CD4-positive, alpha-beta T cell treated with Interleukin-17A for 1 hour (primary cell): ENCODE measurements around the gene CCDC12.
"Not testable (repeated sequence)": the region's sequence is repeated elsewhere in the genome, so short reads cannot be mapped to it uniquely, and the experiment has no call there.

Source experiments
- DNase-seq: peaks from one replicate; pipeline ENCODE4 v3.0.0-alpha.2; 2020

CCDC12 gene

DNA sequence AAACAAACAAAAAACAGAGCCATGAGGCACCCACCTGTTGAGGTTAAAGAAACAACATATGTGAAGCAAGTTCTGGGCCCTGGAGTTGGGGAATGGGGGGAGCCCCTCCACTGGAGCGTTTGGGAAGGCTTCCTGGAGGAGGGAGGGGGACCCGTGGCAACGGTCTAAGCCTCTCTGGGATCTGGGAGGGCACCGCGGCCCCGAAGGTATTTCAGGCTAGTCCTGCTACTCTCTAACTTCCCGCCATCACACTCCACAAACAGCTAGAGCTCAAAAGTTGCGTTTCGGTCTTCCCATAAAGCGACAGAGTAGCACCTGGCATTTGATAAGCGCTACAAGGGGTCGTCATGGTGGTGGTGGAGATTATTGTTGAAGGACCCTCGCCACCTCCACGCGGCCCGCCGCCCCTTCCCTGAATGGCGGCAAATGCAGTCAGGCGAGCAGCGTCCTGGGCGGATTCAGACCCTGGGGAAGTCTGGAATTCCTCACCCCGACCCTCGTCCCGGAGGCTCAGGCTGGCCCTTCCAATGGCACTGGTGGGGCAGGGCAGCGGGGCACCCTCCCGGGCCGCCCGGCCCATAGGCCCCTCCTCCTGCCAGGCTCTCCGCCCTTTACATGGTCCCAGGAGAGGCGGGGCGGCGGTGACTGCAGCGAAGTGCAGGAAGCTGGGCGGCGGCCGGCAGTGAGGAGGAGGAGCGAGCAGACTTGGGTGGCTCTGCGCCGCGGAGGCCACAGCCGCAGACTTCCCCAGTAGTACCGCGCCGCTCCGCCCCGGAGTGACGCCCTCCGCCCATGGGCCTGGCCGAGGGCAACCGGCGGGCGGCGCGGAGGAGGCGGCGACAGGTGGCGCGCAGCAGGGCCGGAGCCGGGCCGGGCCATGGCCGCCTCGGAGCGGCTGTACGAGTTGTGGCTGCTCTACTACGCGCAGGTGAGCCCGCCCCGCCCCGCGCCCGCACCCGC is 2.7 kb upstream of the CCDC12 start, which contains the start of gene NBEAL2:
Gene NBEAL2, plus strand, starts transcription at position 682 of the 960 bp plus-strand sequence. Its CDS starts 196 bp downstream, at position 878.
- DNase-seq = peak; percentile 96

DNA sequence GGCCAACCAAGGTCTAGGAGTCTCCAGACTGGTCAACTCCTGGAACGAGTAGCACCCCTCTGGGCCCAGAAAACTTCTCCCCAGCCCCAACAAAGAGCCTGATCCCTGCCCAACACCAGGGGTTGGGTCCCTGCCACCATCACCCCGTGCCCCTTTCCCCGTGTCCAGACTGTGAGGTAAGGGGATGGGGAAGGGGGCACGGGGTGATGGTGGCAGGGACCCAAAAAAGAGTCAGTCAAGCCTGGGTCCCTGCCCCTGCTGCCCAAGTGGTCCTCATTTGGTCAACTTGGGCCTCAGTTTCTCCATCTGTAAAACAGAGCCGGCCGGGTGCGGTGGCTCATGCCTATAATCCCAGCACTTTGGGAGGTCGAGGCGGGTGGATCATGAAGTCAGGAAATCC is 1.8 kb upstream of the CCDC12 start:
- no peak for DNase-seq

- no peak for DNase-seq
These were observed 1.3 kb upstream of the CCDC12 start for GRCh38 chr3:46977811-46978195.

GRCh38 chr3:46974421-46975171 is 1.9 kb downstream of the CCDC12 start:
- DNase-seq = no peak

DNA sequence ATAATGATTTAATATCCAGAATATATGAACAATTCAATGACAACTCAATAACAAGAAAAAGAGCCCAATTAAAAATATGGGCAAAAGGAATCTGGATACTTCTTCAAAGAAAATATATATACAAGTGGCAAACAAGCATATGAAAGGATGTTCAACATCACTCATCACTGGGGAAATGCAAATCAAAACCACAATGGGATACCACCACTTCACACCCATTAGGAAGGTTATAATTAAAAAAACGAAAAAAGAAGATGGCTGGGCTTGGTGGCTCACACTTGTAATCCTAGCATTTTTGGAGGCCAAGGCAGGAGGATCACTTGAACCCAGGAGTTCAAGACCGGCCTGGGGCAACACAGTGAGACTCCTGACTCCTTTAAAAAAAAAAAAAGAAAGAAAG is 4.1 kb downstream of the CCDC12 start:
- DNase-seq = peak; percentile 34

GRCh38 chr3:46971742-46972141 is 4.8 kb downstream of the CCDC12 start:
- peak; percentile 30 for DNase-seq

DNA sequence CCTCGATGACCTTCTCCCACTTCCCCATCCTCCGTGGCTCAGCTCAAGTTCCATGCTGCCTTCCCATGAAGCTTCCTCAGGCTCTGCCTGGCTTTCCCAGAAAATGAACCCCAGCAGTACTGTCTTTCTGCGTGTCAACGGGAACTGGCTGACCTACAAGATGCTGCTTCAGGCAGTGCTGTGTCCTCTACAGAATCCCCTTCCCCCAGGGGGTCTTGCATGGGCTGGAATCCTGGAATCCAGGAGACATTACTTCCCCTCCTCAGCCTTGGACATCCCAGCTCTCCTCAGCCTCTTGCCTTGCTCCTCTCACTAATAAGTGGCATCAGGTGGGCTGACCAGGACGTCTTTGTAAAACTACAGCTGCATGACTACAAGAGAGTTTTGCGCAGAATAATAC is 5.4 kb downstream of the CCDC12 start:
- DNase-seq = no peak

DNA sequence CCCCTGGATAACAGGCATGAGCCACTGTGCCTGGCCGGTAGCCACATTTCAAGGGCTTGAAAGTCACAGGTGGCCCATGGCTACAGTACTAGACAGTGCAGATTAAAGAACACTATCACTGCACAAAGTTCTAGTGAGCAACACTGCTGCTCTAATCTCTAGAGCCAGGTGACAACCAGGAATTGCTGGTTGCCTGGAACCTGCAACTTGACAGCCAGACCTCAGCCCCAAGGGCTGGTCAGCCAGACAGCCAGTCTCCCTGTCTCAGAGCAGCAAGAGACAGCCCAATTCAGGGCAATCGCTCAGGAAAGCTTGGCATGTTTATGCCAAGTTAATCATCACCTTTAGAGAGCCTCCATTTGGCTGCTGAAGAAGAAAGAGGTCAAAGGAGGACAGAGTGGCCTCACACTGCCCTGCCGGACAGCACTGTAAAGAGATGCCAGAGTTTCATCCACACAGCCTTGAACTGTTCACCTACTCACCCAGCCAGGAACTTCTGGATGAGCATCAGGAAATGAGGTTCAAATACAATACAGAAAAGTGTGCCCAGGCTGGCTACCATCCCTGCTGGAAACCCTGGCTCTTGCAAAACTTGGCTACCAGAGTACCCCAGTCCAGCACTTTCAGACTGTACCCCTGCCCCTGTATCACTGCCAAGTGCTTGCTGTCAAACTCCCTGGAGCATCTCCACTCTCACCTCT is 6.0 kb downstream of the CCDC12 start:
- no peak for DNase-seq

DNA sequence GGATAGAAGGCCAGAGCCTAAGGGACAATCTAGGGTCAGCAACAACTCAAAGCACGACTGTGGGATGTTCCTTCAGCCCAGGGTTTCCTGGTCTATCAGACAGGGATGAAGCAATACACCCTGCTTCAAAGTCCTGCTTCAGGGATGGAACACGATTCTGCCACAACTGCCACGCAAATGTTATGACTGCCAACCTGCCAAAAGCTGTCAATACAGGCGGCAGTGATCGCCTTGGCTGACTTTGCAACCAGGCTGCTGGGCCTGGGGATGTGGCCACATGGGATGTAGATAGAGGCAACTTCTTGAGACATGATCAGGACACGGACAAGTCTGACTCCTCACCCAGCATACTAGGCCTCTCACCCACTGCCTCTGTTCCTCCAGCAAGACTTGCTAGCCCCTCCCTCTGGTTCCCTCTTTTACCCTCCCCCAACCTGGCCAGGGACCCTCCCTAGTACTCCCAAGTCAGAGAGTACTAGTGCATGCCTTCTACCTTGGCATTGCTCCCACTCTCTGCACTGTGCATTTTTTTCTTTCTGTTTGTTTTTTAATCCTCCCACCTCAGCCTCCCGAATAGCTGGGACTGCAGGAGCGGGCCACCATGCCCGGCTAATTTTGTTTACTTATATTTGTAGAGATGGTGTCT is 7.6 kb downstream of the CCDC12 start:
- no peak for DNase-seq

DNA sequence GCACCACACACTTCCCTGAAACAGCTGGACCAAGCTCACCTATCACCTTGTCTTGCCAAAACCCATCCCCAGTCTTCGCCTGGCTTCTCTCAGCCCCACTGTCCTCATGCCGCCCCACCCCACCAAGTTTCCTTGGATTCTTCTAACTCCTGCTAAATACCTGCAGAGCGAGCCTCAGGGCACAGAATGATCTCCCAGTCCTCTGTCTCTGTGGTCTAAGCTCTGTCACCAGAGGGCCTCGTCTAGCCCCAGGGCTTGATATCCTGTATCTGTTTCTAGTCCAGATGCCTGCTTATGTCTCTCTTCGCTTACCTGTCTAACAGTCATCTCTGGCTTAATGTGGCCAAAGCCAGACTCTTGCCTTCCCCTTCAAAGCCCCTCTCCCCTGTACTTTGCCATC is 9.7 kb downstream of the CCDC12 start:
- no peak for DNase-seq

DNA sequence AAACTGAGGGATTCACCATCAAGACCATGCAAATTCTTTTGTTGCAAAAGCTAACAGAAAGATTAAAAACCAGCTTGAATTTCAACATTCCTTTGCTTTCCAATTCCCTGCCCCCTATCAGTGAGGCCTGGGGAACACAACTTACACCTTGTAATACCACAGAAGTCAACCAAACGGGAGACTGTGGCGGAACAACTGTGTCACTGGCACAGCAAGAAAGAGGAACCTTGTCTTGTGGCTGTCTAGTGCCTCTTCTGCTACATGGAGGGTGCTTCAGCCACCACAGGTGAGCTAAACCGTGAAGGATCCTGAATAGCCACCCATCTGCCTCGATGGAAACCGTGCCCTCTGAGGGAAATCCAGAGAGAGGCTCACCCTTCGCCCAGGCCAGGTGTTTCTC is 11.4 kb downstream of the CCDC12 start:
- DNase-seq = no peak

GRCh38 chr3:46964038-46964590 is 12.4 kb downstream of the CCDC12 start:
- not testable (repeated sequence) for DNase-seq

- no peak for DNase-seq
These were observed 13.6 kb downstream of the CCDC12 start for GRCh38 chr3:46962990-46963389.

- DNase-seq = no peak
These were observed 14.1 kb downstream of the CCDC12 start for GRCh38 chr3:46962427-46962826.

DNA sequence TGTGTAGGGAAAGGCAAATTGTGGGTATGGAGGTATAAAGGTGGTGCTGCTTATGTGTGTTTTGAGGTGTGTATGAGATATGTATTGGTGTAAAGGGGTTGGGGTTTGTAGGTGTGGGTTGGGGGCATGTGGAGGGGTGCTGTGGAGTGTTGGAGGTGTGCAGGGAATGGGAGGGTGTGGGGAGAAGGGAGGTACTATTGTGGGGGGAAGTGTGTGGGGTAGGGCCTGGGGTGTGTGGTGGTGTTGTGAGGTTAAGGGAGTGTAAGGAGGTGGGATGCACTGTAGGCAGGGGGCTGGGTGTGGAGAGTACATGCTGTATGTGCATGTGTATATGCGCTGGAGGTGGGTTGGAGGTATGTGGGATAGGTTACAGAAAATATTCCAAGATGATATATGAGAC is 15.7 kb downstream of the CCDC12 start:
- no peak for DNase-seq

- no peak for DNase-seq
These were observed 16.4 kb downstream of the CCDC12 start for GRCh38 chr3:46960081-46960701.

DNA sequence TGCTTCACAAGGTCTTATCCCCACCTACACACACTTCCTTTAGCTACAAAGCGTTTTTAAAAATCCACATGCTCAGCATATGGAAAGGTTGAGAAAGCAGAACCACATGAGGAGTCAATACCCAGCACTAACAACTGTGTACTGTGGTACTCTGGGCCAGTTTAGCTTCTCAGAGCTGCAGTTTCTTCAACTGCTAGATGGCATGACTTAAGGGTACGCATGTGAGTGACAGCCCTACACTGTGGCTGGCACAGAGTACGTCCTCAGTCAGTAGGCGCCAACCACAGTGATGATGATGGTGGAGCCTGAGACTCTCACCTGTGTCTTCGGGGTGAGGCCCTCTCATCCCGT is 17.4 kb downstream of the CCDC12 start:
- DNase-seq = peak; percentile 41

- DNase-seq = no peak
These were observed 17.9 kb downstream of the CCDC12 start for GRCh38 chr3:46958467-46959160.

GRCh38 chr3:46957092-46957820 is 19.3 kb downstream of the CCDC12 start:
- DNase-seq = no peak

- DNase-seq = peak; percentile 43
These were observed 20.7 kb downstream of the CCDC12 start for GRCh38 chr3:46955801-46956259.

DNA sequence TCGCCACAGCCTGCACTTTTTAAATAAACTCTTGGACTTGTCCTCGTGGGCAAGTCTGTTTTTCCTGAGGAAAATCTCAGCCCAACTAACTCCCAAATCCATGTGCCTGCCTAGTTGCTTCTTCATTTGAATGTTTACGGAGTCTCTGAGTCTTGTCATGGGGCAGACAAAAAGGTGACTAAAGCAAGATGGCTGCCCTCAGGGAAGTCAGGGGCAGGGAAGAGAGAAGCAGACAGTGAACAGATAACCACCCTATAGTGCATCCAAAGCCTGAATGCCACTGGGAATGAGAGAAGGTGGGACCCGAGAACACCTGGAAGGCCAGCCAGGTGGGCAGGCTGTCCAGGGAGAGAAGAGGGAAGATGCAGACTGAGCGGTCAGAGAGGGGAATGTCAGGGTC is 21.4 kb downstream of the CCDC12 start:
- DNase-seq = no peak
